WI38 (cell line): ENCODE data around the gene RHD.

Source experiments
- H3K4me3 ChIP-seq: 2 replicates; pipeline ENCODE4 v1.5.1; 2011; ENCODE audit warnings: low read depth, mild to moderate bottlenecking, control low read depth, low read length
- TF ChIP-seq, protein P1 (sequence below): IDR thresholded peaks from 2 replicates; pipeline ENCODE4 v1.5.1; 2012; ENCODE audit warnings: low read depth, mild to moderate bottlenecking, control low read depth, low read length

RHD gene

DNA sequence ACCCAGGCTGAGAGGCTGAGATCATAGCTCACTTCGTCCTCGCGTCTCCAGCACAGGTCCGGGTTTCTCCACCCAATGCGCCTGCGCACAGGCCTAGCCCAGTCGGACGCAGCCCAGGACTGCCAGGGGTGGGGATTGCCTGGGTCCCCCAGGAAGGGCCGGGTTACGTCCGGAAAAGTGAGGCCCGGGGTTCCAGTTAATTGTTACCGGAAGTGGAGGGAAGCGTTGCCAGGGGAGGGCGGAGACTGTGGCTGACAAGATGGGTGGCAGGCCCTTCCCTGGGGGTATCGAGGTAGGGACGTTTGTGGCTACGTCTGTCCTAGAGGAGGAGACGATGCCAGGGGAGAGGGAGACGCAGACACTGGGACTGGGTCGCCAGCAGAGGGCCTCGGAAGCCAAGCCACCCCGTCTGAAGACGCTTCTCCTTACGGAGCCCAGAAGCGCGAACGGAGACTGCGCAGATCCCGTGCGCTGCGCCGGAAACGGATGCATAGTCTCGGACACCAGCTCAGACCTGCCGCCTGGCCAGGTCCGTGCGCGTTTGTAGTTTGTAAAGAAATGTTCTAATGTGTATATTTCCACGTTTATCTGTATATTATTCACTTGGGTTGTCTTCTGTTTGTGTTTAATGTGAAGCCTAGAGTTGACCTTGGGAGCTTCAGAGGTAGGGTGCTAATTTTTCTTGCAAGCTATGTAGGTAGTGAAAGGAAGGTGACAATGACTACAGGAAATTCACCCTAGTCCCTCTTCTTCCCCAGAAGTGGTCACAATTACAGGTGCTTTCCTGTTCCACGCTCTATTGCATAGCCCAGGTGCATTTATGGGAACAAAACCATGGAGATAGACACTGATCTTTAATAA is 32.4 kb upstream of the RHD start:
- TF ChIP-seq, protein P1, sequence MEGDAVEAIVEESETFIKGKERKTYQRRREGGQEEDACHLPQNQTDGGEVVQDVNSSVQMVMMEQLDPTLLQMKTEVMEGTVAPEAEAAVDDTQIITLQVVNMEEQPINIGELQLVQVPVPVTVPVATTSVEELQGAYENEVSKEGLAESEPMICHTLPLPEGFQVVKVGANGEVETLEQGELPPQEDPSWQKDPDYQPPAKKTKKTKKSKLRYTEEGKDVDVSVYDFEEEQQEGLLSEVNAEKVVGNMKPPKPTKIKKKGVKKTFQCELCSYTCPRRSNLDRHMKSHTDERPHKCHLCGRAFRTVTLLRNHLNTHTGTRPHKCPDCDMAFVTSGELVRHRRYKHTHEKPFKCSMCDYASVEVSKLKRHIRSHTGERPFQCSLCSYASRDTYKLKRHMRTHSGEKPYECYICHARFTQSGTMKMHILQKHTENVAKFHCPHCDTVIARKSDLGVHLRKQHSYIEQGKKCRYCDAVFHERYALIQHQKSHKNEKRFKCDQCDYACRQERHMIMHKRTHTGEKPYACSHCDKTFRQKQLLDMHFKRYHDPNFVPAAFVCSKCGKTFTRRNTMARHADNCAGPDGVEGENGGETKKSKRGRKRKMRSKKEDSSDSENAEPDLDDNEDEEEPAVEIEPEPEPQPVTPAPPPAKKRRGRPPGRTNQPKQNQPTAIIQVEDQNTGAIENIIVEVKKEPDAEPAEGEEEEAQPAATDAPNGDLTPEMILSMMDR = peak; percentile 57
- peak overlapping the region; percentile 38 for H3K4me3 ChIP-seq

DNA sequence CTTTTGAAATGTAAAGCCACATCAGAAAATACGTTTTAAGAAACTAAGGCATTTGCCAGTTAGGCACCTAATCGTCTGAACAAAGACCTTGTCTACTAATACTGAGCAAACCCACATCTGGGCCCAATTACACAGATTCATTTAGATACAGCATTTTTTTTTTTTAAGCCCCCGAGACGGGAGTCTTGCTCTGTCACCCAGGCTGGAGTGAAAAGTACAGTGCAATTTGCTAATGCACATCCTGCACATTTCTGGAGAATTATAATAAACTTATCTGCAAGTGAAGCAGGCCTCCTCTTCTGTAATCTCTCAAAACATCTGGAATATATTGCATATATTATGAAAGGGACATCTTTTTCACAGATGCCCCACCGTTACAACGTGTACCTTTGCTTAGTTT is 28.4 kb upstream of the RHD start:
- TF ChIP-seq, protein P1 = no peak
- H3K4me3 ChIP-seq = no peak overlapping the region

DNA sequence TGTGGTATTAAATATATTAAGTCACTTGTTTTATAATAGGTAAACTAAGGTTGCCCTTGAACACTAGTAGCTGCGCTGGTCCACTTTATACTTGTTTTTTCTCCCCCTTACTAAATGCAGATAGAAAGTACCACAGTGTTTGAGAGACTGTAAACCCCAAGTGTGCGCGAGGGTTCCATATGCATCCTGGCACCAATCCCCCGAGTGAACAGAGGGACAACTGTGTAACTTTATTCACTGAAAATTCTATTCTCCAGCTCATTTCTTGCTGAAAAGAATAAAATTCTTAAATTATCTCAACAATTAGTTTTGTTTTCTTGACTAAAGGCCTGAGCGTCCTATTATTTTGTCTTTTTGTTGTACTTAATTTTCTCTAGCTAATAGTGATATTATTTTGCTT is 26.9 kb upstream of the RHD start:
- H3K4me3 ChIP-seq = peak overlapping the region; percentile 98
- TF ChIP-seq, protein P1 = no peak

DNA sequence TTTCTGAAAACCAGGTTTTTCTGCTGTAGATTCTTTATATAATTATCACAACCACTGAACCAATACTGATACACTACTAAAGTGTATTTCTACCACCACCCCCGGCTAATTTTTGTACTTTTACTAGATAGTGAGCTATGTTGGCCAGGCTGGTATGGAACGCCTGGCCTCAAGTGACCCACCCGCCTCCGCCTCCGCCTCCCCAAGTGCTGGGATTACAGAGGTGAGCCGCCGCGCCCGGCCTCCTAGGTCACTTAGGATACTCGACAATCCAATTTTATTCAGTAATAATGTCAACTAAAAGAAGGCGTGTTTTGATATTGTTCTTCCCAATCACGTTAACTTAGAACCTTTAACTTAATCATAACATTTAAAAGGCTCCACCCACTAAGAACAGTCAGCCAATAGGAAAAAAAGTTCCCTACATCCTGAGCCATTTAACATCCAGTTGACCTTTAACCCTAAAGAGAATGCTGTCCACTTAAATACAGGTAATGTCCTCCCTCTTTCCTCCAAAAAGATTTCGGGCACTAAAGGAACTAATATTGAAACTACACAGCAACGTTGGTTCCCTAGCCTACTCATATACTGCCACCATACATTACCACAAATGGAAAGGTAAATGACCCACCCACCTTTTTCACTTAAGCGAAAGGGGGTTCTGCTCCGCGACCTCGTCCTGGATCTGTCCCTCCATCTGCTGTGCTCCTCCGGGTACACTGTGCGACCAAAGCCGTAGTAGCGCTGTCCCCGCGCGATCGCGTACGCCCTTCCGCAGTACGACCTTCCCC is 26.3 kb upstream of the RHD start:
- TF ChIP-seq, protein P1 = no peak
- H3K4me3 ChIP-seq = peak overlapping the region; percentile 98

DNA sequence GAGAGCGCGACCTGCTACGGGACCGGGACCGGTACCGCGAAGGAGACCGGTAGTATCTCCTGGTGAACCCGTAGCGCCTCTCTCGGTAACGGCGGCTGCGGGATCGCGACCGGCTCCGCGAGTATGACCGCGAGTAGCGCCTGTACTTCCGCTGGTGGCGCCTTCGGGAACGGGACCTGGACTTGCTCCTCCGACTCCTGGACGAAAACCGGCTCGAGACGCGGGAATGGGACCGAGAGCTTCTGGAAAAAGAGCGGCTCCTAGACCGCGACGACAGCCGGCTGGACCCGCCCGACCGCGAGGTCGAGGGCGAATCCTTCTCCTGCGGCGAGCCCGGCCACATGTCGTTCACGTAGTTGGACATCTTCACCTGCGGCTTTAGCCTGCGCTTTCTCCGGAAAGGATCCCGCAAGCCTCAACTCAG is 25.7 kb upstream of the RHD start:
- H3K4me3 ChIP-seq = peak overlapping the region; percentile 98

DNA sequence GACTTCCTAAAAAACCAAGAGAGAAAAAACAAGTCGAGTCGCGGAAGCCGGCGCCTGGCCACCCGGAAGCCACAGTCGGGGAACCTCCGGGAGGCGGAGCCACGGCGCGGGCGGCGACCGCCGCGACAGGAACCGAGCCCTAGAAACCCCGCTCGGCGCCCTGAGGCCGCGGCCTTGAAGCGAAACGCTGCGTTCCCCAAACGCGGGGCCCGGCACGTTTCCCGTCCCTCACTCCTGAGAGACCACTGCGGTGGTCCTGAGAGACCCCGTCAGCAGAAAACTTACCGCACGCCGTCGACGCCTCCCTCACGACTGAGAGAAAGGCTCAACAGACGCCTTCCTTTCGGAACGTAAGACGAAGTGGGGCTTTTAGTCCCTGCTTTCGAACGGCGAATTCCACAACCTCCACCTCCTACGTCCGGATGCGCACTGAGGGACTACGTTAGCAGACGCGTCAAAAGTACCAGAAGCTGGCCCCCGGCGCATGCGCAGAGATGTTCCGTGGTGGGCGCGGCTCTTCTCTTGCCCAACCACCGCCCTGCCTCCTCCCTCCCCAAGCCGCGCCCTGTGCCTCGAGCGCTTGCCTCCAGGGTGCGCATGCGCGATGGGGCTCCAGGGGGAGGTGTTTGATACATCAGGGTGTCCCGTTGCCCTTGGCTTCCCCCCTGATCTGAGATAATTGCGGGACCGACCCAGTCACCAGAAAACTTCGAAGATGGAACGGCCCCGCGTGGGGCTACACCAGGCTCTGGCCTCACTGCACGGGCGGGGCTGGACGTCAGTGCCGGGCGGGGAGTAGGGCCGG is 25.1 kb upstream of the RHD start, which contains the start of gene RSRP1:
Gene RSRP1 (minus strand): TSS at position 431 of the 805 bp plus-strand sequence. CDS start 491 bp downstream, outside the sequence.
- TF ChIP-seq, protein P1 = no peak
- peak within 1 kb of the TSS; percentile 98 for H3K4me3 ChIP-seq

More for the DNA sequence above, 25.7 kb upstream of the RHD start:
- TF ChIP-seq, protein P1 = no peak
